Brain microvascular endothelial cell (primary cell): ENCODE measurements around the gene AMOTL2.

Experiments used
- DNase-seq: peaks from one replicate; pipeline ENCODE4 v3.0.0-alpha.2; 2020
- H3K27ac ChIP-seq: fragments of 250-450 bp; sonication (Bioruptor Pico); 2 replicates; pipeline ENCODE4 v1.5.1; 2020; ENCODE audit warnings: mild to moderate bottlenecking, moderate library complexity
- H3K27me3 ChIP-seq: fragments of 250-450 bp; sonication (Bioruptor Pico); replicated peaks from 2 replicates; pipeline ENCODE4 v1.5.1; 2020; ENCODE audit warnings: mild to moderate bottlenecking
- H3K36me3 ChIP-seq: fragments of 250-450 bp; sonication (Bioruptor Pico); replicated peaks from 2 replicates; pipeline ENCODE4 v1.5.1; 2020; ENCODE audit warnings: mild to moderate bottlenecking
- H3K4me3 ChIP-seq: 2 replicates; pipeline ENCODE4 v1.5.1; 2011; ENCODE audit warnings: low read depth, mild to moderate bottlenecking, control low read depth, low read length, moderate library complexity
- in situ Hi-C: cut with HindIII; loops from 2 replicates; pipeline ENCODE4 v1.10.0; 2017; ENCODE audit warnings: low sequenced_read_pairs, low pct_ligation_motif_present
- TF ChIP-seq, protein P1 (sequence below): IDR thresholded peaks from 2 replicates; pipeline ENCODE4 v1.5.1; 2011; ENCODE audit warnings: low read depth, mild to moderate bottlenecking, moderate library complexity, low read length, control low read depth, inconsistent platforms; ENCODE audit errors: missing control alignments

Gene AMOTL2

DNA sequence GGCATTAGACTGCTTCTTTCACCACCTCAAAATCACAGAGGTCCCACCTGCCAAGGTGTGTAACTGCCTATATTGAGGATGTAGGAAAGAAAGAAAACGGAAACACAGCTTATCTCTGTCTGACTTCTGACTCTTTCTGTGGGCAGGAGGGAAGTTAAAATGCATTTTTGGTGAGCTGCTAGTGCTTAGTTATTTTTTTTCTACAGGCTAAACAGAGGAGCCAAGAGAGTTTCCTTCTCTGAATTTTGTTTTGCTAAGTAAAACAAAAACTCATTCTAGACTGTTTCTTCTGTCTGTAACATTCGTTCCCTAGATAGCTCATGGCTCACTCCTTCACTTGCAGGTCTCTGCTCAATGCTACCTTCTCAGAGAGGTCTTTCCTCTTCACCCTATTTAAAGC is 18.8 kb upstream of the AMOTL2 start:
- Histone ChIP-seq H3K4me3 (no peak overlapping the region), H3K27me3 (no peaks in the 10 kb centered on the region), H3K27ac (no peak overlapping the region), H3K36me3 (no peaks in the 10 kb centered on the region)
- in situ Hi-C loops = no loop called here
- TF ChIP-seq, protein P1, sequence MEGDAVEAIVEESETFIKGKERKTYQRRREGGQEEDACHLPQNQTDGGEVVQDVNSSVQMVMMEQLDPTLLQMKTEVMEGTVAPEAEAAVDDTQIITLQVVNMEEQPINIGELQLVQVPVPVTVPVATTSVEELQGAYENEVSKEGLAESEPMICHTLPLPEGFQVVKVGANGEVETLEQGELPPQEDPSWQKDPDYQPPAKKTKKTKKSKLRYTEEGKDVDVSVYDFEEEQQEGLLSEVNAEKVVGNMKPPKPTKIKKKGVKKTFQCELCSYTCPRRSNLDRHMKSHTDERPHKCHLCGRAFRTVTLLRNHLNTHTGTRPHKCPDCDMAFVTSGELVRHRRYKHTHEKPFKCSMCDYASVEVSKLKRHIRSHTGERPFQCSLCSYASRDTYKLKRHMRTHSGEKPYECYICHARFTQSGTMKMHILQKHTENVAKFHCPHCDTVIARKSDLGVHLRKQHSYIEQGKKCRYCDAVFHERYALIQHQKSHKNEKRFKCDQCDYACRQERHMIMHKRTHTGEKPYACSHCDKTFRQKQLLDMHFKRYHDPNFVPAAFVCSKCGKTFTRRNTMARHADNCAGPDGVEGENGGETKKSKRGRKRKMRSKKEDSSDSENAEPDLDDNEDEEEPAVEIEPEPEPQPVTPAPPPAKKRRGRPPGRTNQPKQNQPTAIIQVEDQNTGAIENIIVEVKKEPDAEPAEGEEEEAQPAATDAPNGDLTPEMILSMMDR = no peak
- no peak for DNase-seq

DNA sequence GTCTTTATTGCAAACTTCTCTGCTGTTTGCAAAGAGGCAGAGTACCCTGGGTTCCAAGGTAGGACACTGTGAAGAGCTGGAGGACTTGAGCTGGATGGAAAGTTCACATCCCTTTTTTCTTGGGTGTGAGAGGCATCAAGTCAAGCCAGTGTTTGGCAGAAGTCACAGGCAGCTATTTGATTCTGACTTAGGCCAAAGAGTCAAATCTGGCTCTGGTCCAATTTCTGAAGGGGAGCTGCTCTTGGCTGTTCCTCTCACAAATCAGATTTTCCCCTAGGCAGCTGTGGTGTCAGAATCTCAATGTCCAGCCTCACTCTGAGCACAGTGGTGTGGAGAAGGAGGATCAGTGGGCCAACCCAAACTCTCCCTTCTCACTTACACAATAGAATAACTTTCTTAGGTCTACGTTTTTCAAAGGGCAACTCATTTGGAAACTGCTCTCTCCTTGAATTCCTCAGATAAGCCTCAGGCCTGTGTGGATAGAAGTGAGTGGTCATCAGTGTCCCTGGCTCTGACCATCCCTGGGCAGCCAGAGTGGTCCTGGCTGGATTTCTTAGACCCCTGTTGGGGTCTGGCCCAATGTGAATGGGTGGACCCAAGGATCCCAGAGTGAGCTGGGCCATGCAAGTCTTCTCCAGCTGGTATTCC is 18.2 kb upstream of the AMOTL2 start:
- DNase-seq = no peak
- H3K4me3 ChIP-seq = no peak overlapping the region
- in situ Hi-C loops = no loop called here
- H3K27me3 ChIP-seq = no peaks in the 10 kb centered on the region
- no peak overlapping the region for H3K27ac ChIP-seq
- TF ChIP-seq, protein P1 = no peak
- H3K36me3 ChIP-seq = no peaks in the 10 kb centered on the region

DNA sequence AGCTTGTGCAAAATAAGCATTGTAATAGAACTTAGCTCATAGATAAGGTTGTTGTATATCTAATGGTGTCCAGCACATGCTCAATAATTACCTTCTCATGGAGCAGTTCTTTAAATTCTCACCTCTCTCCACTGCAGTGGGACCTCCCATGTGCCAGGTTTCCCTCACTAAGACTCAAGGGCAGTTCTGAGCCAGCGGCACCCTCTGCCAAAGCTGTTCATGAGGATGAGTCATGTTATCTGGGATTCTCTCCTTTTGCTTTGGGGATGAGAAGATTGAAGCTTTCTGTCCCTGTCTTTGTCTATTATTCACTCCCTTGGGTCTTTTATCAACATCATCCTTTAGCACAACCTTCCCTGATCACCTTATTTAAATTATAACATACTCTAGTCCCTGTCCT is 15.6 kb upstream of the AMOTL2 start:
- no peak for DNase-seq
- Histone ChIP-seq H3K27me3 (no peaks in the 10 kb centered on the region), H3K36me3 (no peaks in the 10 kb centered on the region), H3K4me3 (no peak overlapping the region), H3K27ac (no peak overlapping the region)
- TF ChIP-seq, protein P1 = no peak
- in situ Hi-C loops = no loop called here

DNA sequence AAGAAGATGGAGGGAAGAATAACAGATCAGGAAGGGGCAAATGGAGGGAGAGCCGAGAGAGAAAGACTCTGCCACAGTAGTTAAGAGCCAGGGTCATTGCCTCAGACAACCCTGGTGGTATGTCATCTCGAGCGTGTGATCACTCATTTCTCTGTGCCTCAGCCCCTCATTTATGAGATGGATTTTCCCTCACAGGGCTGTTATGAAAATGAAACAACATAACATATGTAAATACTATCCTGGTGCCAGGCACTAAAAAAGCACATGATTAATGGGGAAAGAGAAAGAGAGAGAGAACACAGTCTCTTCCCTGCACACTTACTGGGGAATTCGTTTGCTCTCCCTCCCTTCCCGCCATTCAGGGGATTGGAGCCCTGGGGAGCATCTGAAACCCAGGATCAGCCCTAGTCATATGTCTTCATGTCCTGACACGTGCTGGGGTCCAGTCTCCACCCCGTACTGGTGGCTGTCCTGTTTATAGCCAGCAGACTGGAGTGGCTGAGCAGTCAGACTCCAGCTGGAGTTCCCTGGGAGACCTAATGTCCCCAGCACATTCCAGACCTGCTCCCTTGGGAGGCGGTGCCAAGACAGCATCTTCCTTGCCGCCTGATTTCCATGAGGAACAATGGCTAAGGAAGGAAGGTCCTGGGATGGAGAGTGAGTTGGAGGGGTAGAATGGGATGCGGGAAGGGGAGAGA is 14.7 kb upstream of the AMOTL2 start:
- Histone ChIP-seq H3K27me3 (no peaks in the 10 kb centered on the region), H3K27ac (no peak overlapping the region), H3K36me3 (no peaks in the 10 kb centered on the region), H3K4me3 (no peak overlapping the region)
- TF ChIP-seq, protein P1 = no peak
- in situ Hi-C loops = no loop called here
- DNase-seq = no peak

DNA sequence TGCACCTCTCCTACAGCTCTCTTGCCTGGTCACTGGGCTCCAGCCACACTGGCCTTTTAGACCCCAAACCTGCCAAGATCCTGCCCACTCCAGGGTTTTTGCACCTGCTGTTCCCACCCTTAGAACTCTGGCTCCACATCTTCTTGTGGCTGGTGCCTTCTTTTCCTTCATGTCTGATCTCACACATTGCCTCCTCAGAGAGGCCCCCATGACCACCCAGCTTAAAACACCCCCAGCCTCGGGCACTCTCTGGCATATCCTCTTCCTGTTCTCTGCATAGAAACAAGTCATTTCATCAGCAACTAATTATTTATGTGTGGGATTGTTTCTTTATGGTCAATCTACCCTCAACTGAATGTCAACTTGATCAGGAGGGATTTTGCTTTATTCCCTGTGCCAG is 14.0 kb upstream of the AMOTL2 start:
- Histone ChIP-seq H3K27ac (no peak overlapping the region), H3K4me3 (no peak overlapping the region), H3K27me3 (no peaks in the 10 kb centered on the region), H3K36me3 (no peaks in the 10 kb centered on the region)
- DNase-seq = no peak
- TF ChIP-seq, protein P1 = no peak
- in situ Hi-C loops = no loop called here
